Testis (tissue), 3 donors: ENCODE data around the gene HOMER3. TPM values are rescaled to one million over a fixed set of nuclear protein-coding genes. Genes with fewer than 3 reads are reported as not detected.
"Not testable (repeated sequence)": the region's sequence is repeated elsewhere in the genome, so short reads cannot be mapped to it uniquely, and the experiment has no call there.

ENCODE experiments used
- DNase-seq: peaks from one replicate; pipeline ENCODE4 v3.0.0-alpha.2; 2019
- H3K27ac ChIP-seq, 2 donors: fragments of 200-600 bp; sonication (generic); one replicate each; pipeline ENCODE4 v1.5.1; 2019
- H3K27me3 ChIP-seq: fragments of 200-600 bp; sonication (generic); one replicate; pipeline ENCODE4 v1.5.1; 2019
- H3K36me3 ChIP-seq: fragments of 200-600 bp; sonication (generic); one replicate; pipeline ENCODE4 v1.5.1; 2017; ENCODE audit warnings: low read depth; ENCODE audit errors: missing control alignments
- H3K4me1 ChIP-seq: fragments of 200-600 bp; sonication (generic); one replicate; pipeline ENCODE4 v1.5.1; 2019
- H3K4me3 ChIP-seq, 2 donors: fragments of 200-600 bp; sonication (generic); one replicate each; pipeline ENCODE4 v1.5.1; 2017 to 2019
- H3K9me3 ChIP-seq: fragments of 200-600 bp; sonication (generic); one replicate; pipeline ENCODE4 v1.5.1; 2017
- CTCF ChIP-seq, 3 experiments: fragments of 450-650 bp in 2 of 3; fragments of 200-600 bp in 1 of 3; sonication (generic) in 1 of 3; IDR thresholded peaks; one replicate each; pipeline ENCODE4 v1.5.1; 2016 to 2019; ENCODE audit warnings: antibody characterized with exemption in 3 of 3, mild to moderate bottlenecking in 2 of 3, moderate library complexity in 1 of 3
- POLR2A ChIP-seq: fragments of 450-650 bp; IDR thresholded peaks from one replicate; pipeline ENCODE4 v1.6.1; 2017; ENCODE audit warnings: antibody characterized with exemption, mild to moderate bottlenecking, moderate library complexity
- WGBS, 2 donors: methylation state at CpG; one replicate each; pipeline ENCODE4 v1.1.5; 2018; 5-methylcytosine and 5-hydroxymethylcytosine counted together
- intact Hi-C: fragments of 100-400 bp; cut with DNase I; formaldehyde crosslinking; loops from one replicate; pipeline ENCODE4 v1.15.1; 2023; ENCODE audit warnings: low total_unique reads
- polyA plus RNA-seq: library from polyadenylated mRNA; stranded (reverse); fragments of 350-450 nt; fragmentation: Illumina TruSeq; extraction: RNeasy Lipid Tissue Mini Kit (QIAGEN cat#74804); gene quantifications from one replicate; pipeline ENCODE4 v1.2.3, GENCODE V29; 2014; ENCODE audit warnings: low read depth, low replicate concordance; ENCODE audit not compliant: insufficient read depth
- total RNA-seq, 2 donors: library from RNA; depleted of rRNA; stranded (reverse); fragments of >200 nt; gene quantifications; one replicate each; pipeline ENCODE4 v1.2.3, GENCODE V29; 2016

The HOMER3 gene
- total and polyA plus RNA-seq, 3 donors from 2014 or later: 19.9 to 39.6 (median 31.3) TPM

- intact Hi-C loops: no loop called here
- 70 to 84% methylated on average over 4 of the region's 4 CpGs for WGBS, 2 donors
- no peak for TF ChIP-seq POLR2A
- no peak for TF ChIP-seq CTCF (IDR thresholded peaks at IDR 0.05)
- no peaks in the 10 kb centered on the region for H3K4me1 ChIP-seq
- DNase-seq: no peak
- no peaks in the 10 kb centered on the region for H3K27me3 ChIP-seq
- no peaks in the 10 kb centered on the region for H3K36me3 ChIP-seq
- H3K27ac ChIP-seq: no peak overlapping the region
- H3K4me3 ChIP-seq: no peak overlapping the region
- H3K9me3 ChIP-seq: no peaks in the 10 kb centered on the region
Measured at GRCh38 chr19:18960370-18960769, 19.4 kb upstream of the HOMER3 start.

GRCh38 chr19:18955042-18955441 lies 14.0 kb upstream of the HOMER3 start:
- WGBS, 2 donors: 92 to 93% methylated on average over 2 of the region's 2 CpGs
- intact Hi-C loops: no loop called here
- Histone ChIP-seq H3K4me1 (peaks cover 3% of the 10 kb centered on the region), H3K4me3 (no peak overlapping the region), H3K27ac (no peak overlapping the region), H3K9me3 (no peaks in the 10 kb centered on the region), H3K27me3 (no peaks in the 10 kb centered on the region), H3K36me3 (no peaks in the 10 kb centered on the region)
- no peak for TF ChIP-seq POLR2A
- TF ChIP-seq CTCF (IDR thresholded peaks at IDR 0.05): no peak
- DNase-seq: no peak

- Histone ChIP-seq H3K36me3 (no peaks in the 10 kb centered on the region), H3K9me3 (no peaks in the 10 kb centered on the region), H3K4me3 (no peak overlapping the region), H3K27ac (no peak overlapping the region), H3K27me3 (no peaks in the 10 kb centered on the region), H3K4me1 (peaks cover 3% of the 10 kb centered on the region)
- no peak for TF ChIP-seq POLR2A
- no peak for TF ChIP-seq CTCF (IDR thresholded peaks at IDR 0.05)
- intact Hi-C loops: no loop called here
- no peak for DNase-seq
- WGBS, 2 donors: 90 to 91% methylated on average over 3 of the region's 3 CpGs
Measured at GRCh38 chr19:18954094-18954493, 13.1 kb upstream of the HOMER3 start.

GRCh38 chr19:18952364-18953003 lies 11.5 kb upstream of the HOMER3 start:
- 53 to 64% methylated on average over 17 of the region's 17 CpGs for WGBS, 2 donors
- H3K9me3 ChIP-seq, H3K4me3 ChIP-seq, H3K27ac ChIP-seq, H3K4me1 ChIP-seq, H3K36me3 ChIP-seq, H3K27me3 ChIP-seq, intact Hi-C loops, DNase-seq: not testable (repeated sequence)

GRCh38 chr19:18951721-18952281 lies 10.8 kb upstream of the HOMER3 start:
- Histone ChIP-seq H3K4me1 (peaks cover 3% of the 10 kb centered on the region), H3K27ac (no peak overlapping the region), H3K9me3 (no peaks in the 10 kb centered on the region), H3K27me3 (no peaks in the 10 kb centered on the region), H3K36me3 (no peaks in the 10 kb centered on the region), H3K4me3 (no peak overlapping the region)
- no peak for DNase-seq
- 92 to 95% methylated on average over 4 to 7 of the region's 7 CpGs for WGBS, 2 donors
- intact Hi-C loops: no loop called here
- TF ChIP-seq POLR2A (no peak), CTCF (IDR thresholded peaks at IDR 0.05) (no peak)
